Fibroblast of mammary gland (primary cell): Measurements from ENCODE around the gene RELN.
"Not testable (repeated sequence)": the region's sequence is repeated elsewhere in the genome, so short reads cannot be mapped to it uniquely, and the experiment has no call there.

ENCODE experiments used
- DNase-seq: peaks from one replicate; pipeline ENCODE4 v3.0.0-alpha.2; 2010; ENCODE audit warnings: low read depth
- H3K4me3 ChIP-seq: 2 replicates; pipeline ENCODE4 v1.5.1; 2011; ENCODE audit warnings: low read depth, mild to moderate bottlenecking, low read length, moderate library complexity; ENCODE audit not compliant: control insufficient read depth
- TF ChIP-seq, protein P1 (sequence below): conservative IDR thresholded peaks from 2 replicates; pipeline ENCODE4 v1.5.1; 2011; ENCODE audit warnings: low read depth, low read length, inconsistent platforms; ENCODE audit not compliant: control insufficient read depth, insufficient read depth

Gene RELN

DNA sequence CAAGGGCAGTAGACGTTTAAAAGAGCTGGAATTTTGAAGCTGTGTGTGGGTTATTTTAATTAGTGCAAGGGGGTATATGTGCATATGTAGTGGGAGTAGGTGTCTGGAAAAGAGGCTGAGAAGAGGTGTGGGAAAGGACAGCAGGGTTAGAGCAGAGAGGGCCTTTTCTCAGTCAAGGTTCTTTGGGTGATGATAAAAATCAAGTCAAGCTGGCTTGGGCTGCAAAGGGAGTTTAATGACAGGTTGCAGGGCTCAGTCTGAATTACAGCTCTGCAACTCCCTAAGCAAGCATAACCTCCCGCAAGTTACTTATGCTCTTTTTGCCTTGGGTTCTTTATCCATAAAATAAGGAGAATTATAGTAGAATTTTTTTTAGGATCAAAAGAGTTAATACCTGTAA lies 83.5 kb downstream of the RELN start:
- TF ChIP-seq, protein P1, sequence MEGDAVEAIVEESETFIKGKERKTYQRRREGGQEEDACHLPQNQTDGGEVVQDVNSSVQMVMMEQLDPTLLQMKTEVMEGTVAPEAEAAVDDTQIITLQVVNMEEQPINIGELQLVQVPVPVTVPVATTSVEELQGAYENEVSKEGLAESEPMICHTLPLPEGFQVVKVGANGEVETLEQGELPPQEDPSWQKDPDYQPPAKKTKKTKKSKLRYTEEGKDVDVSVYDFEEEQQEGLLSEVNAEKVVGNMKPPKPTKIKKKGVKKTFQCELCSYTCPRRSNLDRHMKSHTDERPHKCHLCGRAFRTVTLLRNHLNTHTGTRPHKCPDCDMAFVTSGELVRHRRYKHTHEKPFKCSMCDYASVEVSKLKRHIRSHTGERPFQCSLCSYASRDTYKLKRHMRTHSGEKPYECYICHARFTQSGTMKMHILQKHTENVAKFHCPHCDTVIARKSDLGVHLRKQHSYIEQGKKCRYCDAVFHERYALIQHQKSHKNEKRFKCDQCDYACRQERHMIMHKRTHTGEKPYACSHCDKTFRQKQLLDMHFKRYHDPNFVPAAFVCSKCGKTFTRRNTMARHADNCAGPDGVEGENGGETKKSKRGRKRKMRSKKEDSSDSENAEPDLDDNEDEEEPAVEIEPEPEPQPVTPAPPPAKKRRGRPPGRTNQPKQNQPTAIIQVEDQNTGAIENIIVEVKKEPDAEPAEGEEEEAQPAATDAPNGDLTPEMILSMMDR = no peak
- no peak for DNase-seq
- H3K4me3 ChIP-seq = no peak overlapping the region

DNA sequence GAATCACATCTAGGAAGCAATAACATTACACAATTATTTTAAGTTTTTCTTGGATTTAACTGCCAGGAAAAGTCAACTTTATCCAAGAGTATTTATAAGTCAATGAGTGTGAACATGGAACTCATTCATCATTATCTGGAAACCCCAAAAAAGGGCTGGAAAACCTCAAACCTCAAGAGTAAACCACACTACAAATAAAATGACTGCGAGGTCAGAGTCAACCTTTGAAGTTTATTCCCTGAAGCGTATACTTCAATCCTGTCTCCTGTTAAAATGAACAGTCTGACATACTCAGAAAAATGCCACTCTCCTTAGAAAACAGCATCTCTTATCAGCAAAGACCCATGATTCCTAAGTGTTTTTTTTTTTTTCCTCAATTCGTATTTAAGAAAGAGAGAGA lies 86.5 kb downstream of the RELN start:
- no peak for DNase-seq
- no peak overlapping the region for H3K4me3 ChIP-seq
- TF ChIP-seq, protein P1 = no peak

DNA sequence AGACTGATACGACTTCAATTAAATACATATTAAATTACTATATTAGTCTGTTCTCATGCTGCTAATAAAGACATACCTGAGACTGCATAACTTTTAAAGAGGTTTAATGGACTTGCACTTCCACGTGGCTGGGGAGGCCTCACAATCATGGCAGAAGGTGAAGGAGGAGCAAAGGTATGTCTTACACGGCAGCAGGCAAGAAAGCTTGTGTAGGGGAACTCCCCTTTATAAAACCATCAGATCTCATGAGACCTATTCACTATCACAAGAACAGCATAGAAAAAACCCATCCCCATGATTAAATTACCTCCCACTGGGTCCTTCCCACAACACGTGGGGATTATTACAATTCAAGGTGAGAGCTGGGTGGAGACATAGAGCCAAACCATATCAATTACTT lies 92.6 kb downstream of the RELN start:
- H3K4me3 ChIP-seq, DNase-seq: not testable (repeated sequence)

GRCh38 chr7:103894656-103895596 lies 94.5 kb downstream of the RELN start:
- no peak overlapping the region for H3K4me3 ChIP-seq
- TF ChIP-seq, protein P1 = no peak
- no peak for DNase-seq

DNA sequence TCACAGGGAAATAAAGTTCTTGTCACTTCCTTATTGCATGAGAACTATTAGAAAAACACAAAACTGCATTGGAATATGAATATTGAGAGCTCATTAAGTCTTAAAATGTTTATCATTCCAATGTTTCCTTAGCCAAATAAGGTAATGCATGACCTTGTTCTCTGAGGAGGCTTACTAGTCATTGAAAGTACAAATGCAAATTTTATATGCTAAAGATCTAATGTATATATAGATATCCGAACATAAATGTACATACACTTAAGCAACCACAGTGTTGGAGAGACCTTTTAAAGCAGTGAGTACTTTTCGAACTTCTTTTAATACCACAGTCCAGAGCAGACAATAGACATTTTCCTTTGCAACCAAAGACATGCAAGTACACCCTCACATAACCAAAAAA lies 96.1 kb downstream of the RELN start:
- H3K4me3 ChIP-seq = no peak overlapping the region
- DNase-seq = no peak
- TF ChIP-seq, protein P1 = no peak

DNA sequence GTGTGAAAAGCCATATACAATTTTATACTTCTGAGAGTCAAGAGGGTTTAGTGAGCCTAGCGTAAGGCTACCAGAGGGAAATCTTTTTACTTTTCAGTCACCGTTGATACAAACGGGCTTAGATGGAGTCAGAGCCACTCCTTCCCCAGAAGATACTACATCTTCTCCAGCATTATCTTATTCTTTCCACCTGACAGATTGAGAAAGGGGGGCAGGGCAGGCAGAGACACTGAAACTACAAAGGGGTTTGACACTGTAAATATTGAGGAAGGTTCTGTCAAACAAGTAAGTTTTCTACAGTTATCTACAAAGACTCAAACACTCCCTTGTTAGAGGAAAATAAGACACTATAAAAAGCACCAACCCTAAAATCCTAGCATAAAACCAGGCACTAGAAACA lies 100.0 kb downstream of the RELN start:
- no peak for DNase-seq
- H3K4me3 ChIP-seq = no peak overlapping the region
- TF ChIP-seq, protein P1 = no peak

GRCh38 chr7:103888603-103889153 lies 100.8 kb downstream of the RELN start:
- TF ChIP-seq, protein P1 = no peak
- H3K4me3 ChIP-seq = no peak overlapping the region
- no peak for DNase-seq
